H1 (cell line): ENCODE data around the gene CACNG5. TPM values are rescaled to one million over a fixed set of nuclear protein-coding genes. Genes with fewer than 3 reads are reported as not detected.

ENCODE experiments used
- CTCF ChIA-PET: fragments of 300-600 bp; sonication (Branson Sonifier 250); formaldehyde crosslinking; loops from one replicate; lab custom pipeline; 2021; ENCODE audit not compliant: partially characterized antibody; lab: Charles Lee
- POLR2A ChIA-PET: fragments of 300-600 bp; sonication (Branson Sonifier 250); formaldehyde crosslinking; loops from one replicate; lab custom pipeline; 2021; ENCODE audit warnings: inconsistent platforms; ENCODE audit not compliant: partially characterized antibody; lab: Charles Lee
- DNase-seq, 2 experiments: peaks; one replicate each; pipeline versions ENCODE4 v3.0.0 to v3.0.0-alpha.2; 2010 to 2022; ENCODE audit warnings: low spot score in 2 of 2, low read depth in 1 of 2, mixed read lengths in 1 of 2
- FAIRE-seq: peaks from 2 replicates; lab custom pipeline; 2011; peaks lifted over from hg19 to GRCh38; lab: Jason Lieb, UNC
- H2AFZ ChIP-seq: 2 replicates; pipeline ENCODE4 v1.8.1; 2012; ENCODE audit warnings: low read length, inconsistent platforms
- H2AK5ac ChIP-seq: 2 replicates; pipeline ENCODE4 v1.6.1; 2013; ENCODE audit warnings: low read depth, low read length
- H2BK120ac ChIP-seq: replicated peaks from 2 replicates; pipeline ENCODE3; 2013; ENCODE audit warnings: low read depth, low read length, inconsistent platforms
- H2BK12ac ChIP-seq: 2 replicates; pipeline ENCODE4 v1.6.1; 2013; ENCODE audit warnings: low read depth, low read length
- H2BK15ac ChIP-seq: 2 replicates; pipeline ENCODE4 v1.6.1; 2013; ENCODE audit warnings: low read length
- H2BK20ac ChIP-seq: 2 replicates; pipeline ENCODE4 v1.6.1; 2013; ENCODE audit warnings: low read length
- H2BK5ac ChIP-seq: 2 replicates; pipeline ENCODE4 v1.6.1; 2013; ENCODE audit warnings: low read depth, low read length
- H3K14ac ChIP-seq: 2 replicates; pipeline ENCODE4 v1.6.1; 2013; ENCODE audit warnings: inconsistent platforms; ENCODE audit not compliant: insufficient read length
- H3K18ac ChIP-seq: 2 replicates; pipeline ENCODE4 v1.6.1; 2013; ENCODE audit warnings: low read length; ENCODE audit errors: extremely low read depth
- H3K23ac ChIP-seq: 2 replicates; pipeline ENCODE4 v1.6.1; 2013; ENCODE audit warnings: inconsistent platforms; ENCODE audit not compliant: insufficient read length
- H3K23me2 ChIP-seq: 2 replicates; pipeline ENCODE4 v1.6.1; 2013; ENCODE audit warnings: low read depth, low read length
- H3K27ac ChIP-seq: 2 replicates; pipeline ENCODE4 v1.6.1; 2011; ENCODE audit warnings: low read depth, low read length, inconsistent platforms
- H3K27me3 ChIP-seq, 4 experiments: replicated peaks in 1 of 4; 1 replicate in 1 of 4; 2 replicates in 3 of 4; pipeline versions ENCODE4 v1.6.1 to v1.8.1; 2011 to 2013; ENCODE audit warnings: low read length in 3 of 4, mild to moderate bottlenecking in 3 of 4, inconsistent platforms in 2 of 4, mixed read lengths in 2 of 4, moderate library complexity in 1 of 4; ENCODE audit not compliant: control insufficient read depth in 3 of 4, insufficient read depth in 3 of 4; ENCODE audit errors: extremely low read depth in 1 of 4
- H3K36me3 ChIP-seq, 4 experiments: 2 replicates each; pipeline versions ENCODE4 v1.6.1 to v1.8.1; 2011 to 2013; ENCODE audit warnings: mild to moderate bottlenecking in 4 of 4, low read length in 3 of 4, moderate library complexity in 2 of 4, control low read depth in 1 of 4, inconsistent platforms in 1 of 4; ENCODE audit not compliant: insufficient read depth in 4 of 4, control insufficient read depth in 2 of 4
- H3K4ac ChIP-seq: replicated peaks from 2 replicates; pipeline ENCODE3; 2013; ENCODE audit warnings: low read length, low read depth, mixed read lengths, inconsistent platforms; ENCODE audit not compliant: insufficient read length
- H3K4me1 ChIP-seq, 4 experiments: replicated peaks in 1 of 4; 1 replicate in 1 of 4; 2 replicates in 3 of 4; pipeline versions ENCODE4 v1.6.1 to v1.8.1; 2011 to 2013; ENCODE audit warnings: low read length in 3 of 4, inconsistent platforms in 2 of 4, mixed read lengths in 1 of 4; ENCODE audit not compliant: insufficient read depth in 4 of 4, control insufficient read depth in 3 of 4
- H3K4me2 ChIP-seq, 2 experiments: 2 replicates each; pipeline versions ENCODE4 v1.6.1 to v1.8.1; 2011 to 2013; ENCODE audit warnings: low read depth in 2 of 2, low read length in 2 of 2, control low read depth in 1 of 2, inconsistent platforms in 1 of 2, mild to moderate bottlenecking in 1 of 2; ENCODE audit not compliant: insufficient read depth in 1 of 2
- H3K4me3 ChIP-seq, 4 experiments: fragments of 200-600, 300-600 bp in 1 of 4; sonication (generic), shearing (Covaris generic), sonication (Bioruptor Twin) in 1 of 4; 2 replicates each; pipeline versions ENCODE4 v1.5.1 to v1.8.1; 2011 to 2016; ENCODE audit warnings: low read length in 4 of 4, low read depth in 3 of 4, control low read depth in 2 of 4, inconsistent platforms in 2 of 4, mild to moderate bottlenecking in 2 of 4, mixed read lengths in 1 of 4, moderate library complexity in 1 of 4; ENCODE audit not compliant: insufficient read depth in 2 of 4; ENCODE audit errors: extremely low read depth in 1 of 4
- H3K56ac ChIP-seq: replicated peaks from 2 replicates; pipeline ENCODE3; 2013; ENCODE audit warnings: low read depth, mild to moderate bottlenecking, mixed read lengths, low read length, inconsistent platforms; ENCODE audit not compliant: insufficient read length
- H3K79me1 ChIP-seq: 2 replicates; pipeline ENCODE4 v1.6.1; 2013; ENCODE audit warnings: low read depth, low read length, control low read depth
- H3K79me2 ChIP-seq, 2 experiments: 2 replicates each; pipeline versions ENCODE4 v1.6.1 to v1.8.1; 2012 to 2013; ENCODE audit warnings: low read length in 2 of 2, mild to moderate bottlenecking in 2 of 2, inconsistent platforms in 1 of 2; ENCODE audit not compliant: insufficient read depth in 2 of 2, control insufficient read depth in 1 of 2
- H3K9ac ChIP-seq, 4 experiments: replicated peaks in 1 of 4; 1 replicate in 1 of 4; 2 replicates in 3 of 4; pipeline versions ENCODE4 v1.6.1 to v1.8.1; 2011 to 2013; ENCODE audit warnings: low read depth in 3 of 4, low read length in 3 of 4, control low read depth in 2 of 4, mild to moderate bottlenecking in 2 of 4, moderate library complexity in 2 of 4, inconsistent platforms in 1 of 4; ENCODE audit errors: extremely low read depth in 1 of 4
- H3K9me3 ChIP-seq, 2 experiments: 2 replicates each; pipeline versions ENCODE4 v1.6.1 to v1.8.1; 2012 to 2013; ENCODE audit warnings: mild to moderate bottlenecking in 2 of 2, moderate library complexity in 2 of 2, control low read depth in 1 of 2, inconsistent platforms in 1 of 2, low read depth in 1 of 2, low read length in 1 of 2, mixed read lengths in 1 of 2; ENCODE audit not compliant: insufficient read depth in 2 of 2
- H4K20me1 ChIP-seq, 2 experiments: replicated peaks in 1 of 2; 2 replicates each; pipeline versions ENCODE3 to v1.8.1; 2011 to 2013; ENCODE audit warnings: inconsistent platforms in 2 of 2, low read length in 2 of 2, mild to moderate bottlenecking in 1 of 2; ENCODE audit not compliant: insufficient read depth in 2 of 2, control insufficient read depth in 1 of 2
- H4K5ac ChIP-seq: 2 replicates; pipeline ENCODE4 v1.6.1; 2013; ENCODE audit warnings: low read length, low read depth, mixed read lengths, inconsistent platforms; ENCODE audit not compliant: insufficient read length
- H4K8ac ChIP-seq: 2 replicates; pipeline ENCODE4 v1.8.0; 2013; ENCODE audit warnings: mild to moderate bottlenecking, moderate library complexity, low read length, inconsistent platforms; ENCODE audit not compliant: insufficient read depth; ENCODE audit errors: extremely low read depth
- H4K91ac ChIP-seq: replicated peaks from 2 replicates; pipeline ENCODE3; 2013; ENCODE audit warnings: low read length, mixed read lengths, inconsistent platforms; ENCODE audit not compliant: insufficient read length
- ASH2L ChIP-seq: fragments of 200-600, 300-600 bp; sonication (generic); IDR thresholded peaks from one replicate; pipeline ENCODE4 v1.7.1; 2017; ENCODE audit warnings: low read length
- BACH1 ChIP-seq: IDR thresholded peaks from 2 replicates; pipeline ENCODE4 v1.6.1; 2012; ENCODE audit warnings: low read length, improper control_type of control experiment
- CREB1 ChIP-seq: IDR thresholded peaks from 2 replicates; pipeline ENCODE4 v1.6.1; 2012; ENCODE audit warnings: inconsistent platforms
- HDAC2 ChIP-seq, 2 experiments: fragments of 300-600 bp in 1 of 2; sonication (generic) in 1 of 2; IDR thresholded peaks; 2 replicates each; pipeline ENCODE4 v1.6.1; 2011 to 2012; ENCODE audit warnings: low read depth in 2 of 2, low read length in 2 of 2, mild to moderate bottlenecking in 2 of 2, moderate library complexity in 2 of 2, borderline replicate concordance in 1 of 2, inconsistent platforms in 1 of 2
- KDM1A ChIP-seq: fragments of 200-600, 300-600 bp; sonication (generic); IDR thresholded peaks from 2 replicates; pipeline ENCODE4 v1.7.1; 2016; ENCODE audit warnings: mild to moderate bottlenecking, low read length, borderline replicate concordance
- POU5F1 ChIP-seq: IDR thresholded peaks from 2 replicates; pipeline ENCODE4 v1.6.1; 2011; ENCODE audit warnings: low read depth, mild to moderate bottlenecking, low read length, moderate library complexity
- RBBP5 ChIP-seq: IDR thresholded peaks from 2 replicates; pipeline ENCODE4 v1.7.1; 2012; ENCODE audit warnings: low read depth, mild to moderate bottlenecking, inconsistent platforms, low read length, moderate library complexity, borderline replicate concordance
- SP4 ChIP-seq: IDR thresholded peaks from 2 replicates; pipeline ENCODE4 v1.6.1; 2012; ENCODE audit warnings: low read length, inconsistent platforms
- WGBS, 2 experiments: shearing (Covaris generic) in 1 of 2; methylation state at CpG; one replicate each; pipeline versions ENCODE4 v1.1.6 to v1.1.7; 2013 to 2015; ENCODE audit warnings: low lambda C conversion rate in 2 of 2, mixed read lengths in 2 of 2, inconsistent platforms in 1 of 2, low coverage in 1 of 2, missing lambda C conversion rate in 1 of 2; ENCODE audit not compliant: insufficient replicate concordance in 2 of 2, insufficient coverage in 1 of 2, insufficient read length in 1 of 2; ENCODE audit errors: extremely low coverage in 1 of 2, missing lambda C conversion rate in 1 of 2; 5-methylcytosine and 5-hydroxymethylcytosine counted together
- polyA plus RNA-seq, 7 experiments: library from polyadenylated mRNA; depleted of rRNA in 3 of 7; stranded (reverse) in 5 of 7; unstranded in 2 of 7; fragments of >200 nt in 5 of 7; fragments of 200-250 nt in 2 of 7; gene quantifications; 1 replicate in 5 of 7; 2 replicates in 1 of 7; 4 replicates in 1 of 7; pipeline versions ENCODE4 v1.2.1 to v1.2.3, GENCODE V29; 2011 to 2013; ENCODE audit warnings: missing spikeins in 2 of 7, mixed read lengths in 2 of 7
- total RNA-seq: library from RNA; stranded (reverse); fragmentation: NEBNext Ultra II Directional; extraction: Animal tissue kit (Norgen Biotek cat#: 25700); gene quantifications from 2 replicates; pipeline ENCODE4 v1.2.1, GENCODE V29; 2021

The CACNG5 gene
- total and polyA plus RNA-seq, 2 of the 8 experiments (the other 6 are each of a cell fraction or from before 2014, with no cell fraction given): 2.2 to 3.1 TPM

DNA sequence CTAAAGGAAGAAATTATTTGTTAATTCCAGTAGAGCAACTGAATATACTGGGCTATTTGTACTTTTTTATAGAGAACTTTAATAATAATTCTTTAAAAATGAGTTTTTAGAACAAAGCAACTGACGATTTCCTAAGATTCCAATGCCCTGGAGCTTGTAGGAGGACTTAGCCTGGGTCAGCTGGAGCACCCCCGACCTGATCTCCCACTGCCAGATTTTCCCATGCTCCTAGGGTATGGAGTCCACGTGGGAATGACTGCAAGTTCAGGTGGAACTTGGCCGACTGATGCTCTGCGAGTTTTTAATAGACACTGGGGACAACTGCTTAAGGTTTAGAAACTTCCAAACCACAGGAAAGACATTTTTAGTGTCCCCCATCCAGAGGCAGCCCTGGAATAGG lies 25.5 kb upstream of the CACNG5 start:
- Histone ChIP-seq H4K20me1 (no peaks in the 10 kb centered on the region), H2BK5ac (no peak overlapping the region), H3K18ac (no peak overlapping the region), H2BK20ac (no peak overlapping the region), H3K4ac (no peak overlapping the region), H2AK5ac (no peak overlapping the region), H2AFZ (no peak overlapping the region), H2BK120ac (no peak overlapping the region), H3K36me3 (no peaks in the 10 kb centered on the region), H2BK15ac (no peak overlapping the region)
- DNase-seq: no peak
- TF ChIP-seq SP4: no peak
- no peak for TF ChIP-seq KDM1A
- TF ChIP-seq BACH1: no peak
- no peak for TF ChIP-seq POU5F1
- no peak for TF ChIP-seq HDAC2 (IDR thresholded peaks at IDR 0.05; ENCODE audit: borderline replicate concordance in 1 of 2, low read depth in 2 of 2, low read length in 2 of 2)
- no peak for TF ChIP-seq RBBP5
- no peak for TF ChIP-seq CREB1
- no peak for TF ChIP-seq ASH2L
- TF ChIP-seq, all 59 proteins: peak for 0
- no peaks in the 10 kb centered on the region for H3K9me3 ChIP-seq
- no peak overlapping the region for H3K23ac ChIP-seq
- no peak overlapping the region for H3K14ac ChIP-seq
- no peak overlapping the region for H3K4me2 ChIP-seq
- H3K79me2 ChIP-seq: no peaks in the 10 kb centered on the region
- peaks cover 0 to 3% (median 0%) of the 10 kb centered on the region in 4 experiments; a peak in 1 of 7 replicates for H3K4me1 ChIP-seq
- H3K27ac ChIP-seq: no peak overlapping the region
- FAIRE-seq: no peak
- H3K56ac ChIP-seq: no peak overlapping the region
- POLR2A ChIA-PET: no interaction called here
- no peak overlapping the region for H3K4me3 ChIP-seq
- H4K8ac ChIP-seq: no peak overlapping the region
- H2BK12ac ChIP-seq: no peak overlapping the region
- WGBS, 2 experiments: 84% methylated on average over 5 of the region's 5 CpGs; no CpG with 5 or more reads in 1 of the 2 experiments
- CTCF ChIA-PET: no interaction called here
- H4K91ac ChIP-seq: no peak overlapping the region
- no peaks in the 10 kb centered on the region for H3K23me2 ChIP-seq
- H3K9ac ChIP-seq: no peak overlapping the region
- H4K5ac ChIP-seq: no peak overlapping the region
- H3K79me1 ChIP-seq: no peaks in the 10 kb centered on the region
- no peaks in the 10 kb centered on the region for H3K27me3 ChIP-seq
